Astrocyte of the cerebellum (primary cell): Measurements from ENCODE around the gene FAM53B.

Experiments used
- DNase-seq: peaks from one replicate; pipeline ENCODE4 v3.0.0-alpha.2; 2011; ENCODE audit warnings: low read depth
- H3K4me3 ChIP-seq: 2 replicates; pipeline ENCODE4 v1.5.1; 2011; ENCODE audit warnings: mild to moderate bottlenecking, low read depth, low read length, moderate library complexity
- in situ Hi-C: cut with HindIII; loops from 2 replicates; pipeline ENCODE4 v1.10.0; 2017; ENCODE audit warnings: low sequenced_read_pairs
- TF ChIP-seq, protein P1 (sequence below): IDR thresholded peaks from 2 replicates; pipeline ENCODE4 v1.5.1; 2012; ENCODE audit warnings: low read length, low read depth, moderate library complexity, mild to moderate bottlenecking; ENCODE audit errors: missing control alignments

FAM53B gene

DNA sequence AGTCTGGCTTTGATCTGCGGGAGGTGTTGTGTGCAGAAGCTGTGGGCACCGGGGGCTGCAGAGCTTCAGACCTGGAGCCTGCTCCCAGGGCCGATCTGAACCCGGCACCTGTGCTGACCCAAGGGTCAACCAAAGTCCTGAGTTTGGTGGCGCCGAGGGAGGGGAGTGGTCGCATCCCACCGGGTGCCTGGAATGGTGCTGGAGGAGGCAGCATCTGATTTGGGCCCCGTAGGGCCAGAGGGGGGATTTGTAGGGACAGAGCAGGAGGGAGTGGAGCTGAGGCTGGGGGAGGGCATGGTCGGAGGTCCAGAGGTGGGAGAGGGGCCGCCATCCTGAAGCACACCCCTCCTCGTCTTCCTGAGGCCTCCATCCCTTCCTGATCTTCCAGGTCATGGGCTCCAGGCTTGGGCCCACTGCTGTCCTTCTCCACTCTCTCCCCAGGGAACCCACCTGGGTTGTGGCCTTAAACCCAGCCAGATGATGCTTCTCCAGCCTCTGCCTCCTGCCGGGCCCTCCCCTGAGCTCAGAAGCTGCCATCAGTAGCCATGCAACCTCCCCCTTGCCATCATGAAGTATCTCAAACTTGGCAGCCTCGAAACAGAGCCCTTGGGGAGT lies 169.6 kb downstream of the FAM53B start:
- H3K4me3 ChIP-seq: no peak overlapping the region
- in situ Hi-C loops: no loop called here
- TF ChIP-seq, protein P1, sequence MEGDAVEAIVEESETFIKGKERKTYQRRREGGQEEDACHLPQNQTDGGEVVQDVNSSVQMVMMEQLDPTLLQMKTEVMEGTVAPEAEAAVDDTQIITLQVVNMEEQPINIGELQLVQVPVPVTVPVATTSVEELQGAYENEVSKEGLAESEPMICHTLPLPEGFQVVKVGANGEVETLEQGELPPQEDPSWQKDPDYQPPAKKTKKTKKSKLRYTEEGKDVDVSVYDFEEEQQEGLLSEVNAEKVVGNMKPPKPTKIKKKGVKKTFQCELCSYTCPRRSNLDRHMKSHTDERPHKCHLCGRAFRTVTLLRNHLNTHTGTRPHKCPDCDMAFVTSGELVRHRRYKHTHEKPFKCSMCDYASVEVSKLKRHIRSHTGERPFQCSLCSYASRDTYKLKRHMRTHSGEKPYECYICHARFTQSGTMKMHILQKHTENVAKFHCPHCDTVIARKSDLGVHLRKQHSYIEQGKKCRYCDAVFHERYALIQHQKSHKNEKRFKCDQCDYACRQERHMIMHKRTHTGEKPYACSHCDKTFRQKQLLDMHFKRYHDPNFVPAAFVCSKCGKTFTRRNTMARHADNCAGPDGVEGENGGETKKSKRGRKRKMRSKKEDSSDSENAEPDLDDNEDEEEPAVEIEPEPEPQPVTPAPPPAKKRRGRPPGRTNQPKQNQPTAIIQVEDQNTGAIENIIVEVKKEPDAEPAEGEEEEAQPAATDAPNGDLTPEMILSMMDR: no peak

DNA sequence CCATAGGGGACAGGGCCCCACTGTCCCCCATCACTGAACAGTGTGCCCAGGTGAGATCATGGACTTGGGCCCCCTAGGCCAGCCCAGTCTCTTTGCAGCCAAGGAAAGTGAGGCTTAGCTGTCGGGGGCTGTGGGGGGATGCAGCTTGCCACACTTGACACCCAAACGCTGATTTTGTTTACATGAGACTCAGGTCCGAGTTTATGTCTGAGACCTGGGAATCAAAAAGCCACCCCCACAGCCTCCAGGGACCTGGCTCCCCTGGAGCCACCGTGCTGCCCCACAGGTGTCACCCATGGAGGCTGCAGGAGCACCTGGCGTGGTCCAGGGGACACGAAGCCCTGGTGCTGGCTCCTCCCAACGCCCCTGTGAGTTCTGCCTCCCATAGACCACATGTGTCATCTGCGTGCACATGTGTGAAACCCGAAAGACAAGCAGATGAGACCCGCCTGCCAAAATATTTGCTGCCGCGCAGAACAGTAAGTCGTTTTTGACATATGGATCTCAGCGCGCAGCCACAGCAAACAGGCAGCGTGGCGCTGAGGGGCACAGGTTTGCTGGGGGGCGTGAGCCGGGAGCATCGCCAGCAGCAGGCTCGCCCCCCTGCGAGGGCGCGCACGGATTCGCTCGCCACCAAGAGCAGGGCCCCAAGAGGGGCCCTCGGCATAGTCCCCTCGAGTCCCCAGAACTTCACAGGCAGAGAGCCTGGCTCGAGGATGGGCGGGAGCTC lies 170.3 kb downstream of the FAM53B start:
- in situ Hi-C loops: no loop called here
- H3K4me3 ChIP-seq: no peak overlapping the region
- no peak for DNase-seq
- TF ChIP-seq, protein P1: no peak

More for the DNA sequence above, 169.6 kb downstream of the FAM53B start:
- no peak for DNase-seq

DNA sequence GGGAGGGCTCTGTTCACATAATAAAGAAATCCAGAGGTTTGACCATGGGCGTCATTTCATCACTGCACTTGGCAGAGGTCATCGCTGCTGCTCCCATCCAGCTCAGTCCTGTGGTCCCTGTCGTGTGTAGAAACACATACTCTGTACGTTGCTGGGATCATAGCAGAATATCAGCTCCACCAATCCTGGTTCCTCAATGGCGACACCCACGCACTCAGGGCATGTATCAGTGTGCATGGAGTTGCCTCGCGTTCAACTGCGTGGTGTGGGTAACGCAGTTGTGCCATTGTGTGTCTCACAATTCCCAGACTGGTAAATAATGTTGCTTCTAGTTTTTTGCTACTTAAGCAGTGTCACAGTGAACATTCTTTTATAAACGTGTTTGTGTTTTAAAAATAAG lies 171.4 kb downstream of the FAM53B start:
- DNase-seq: no peak
- TF ChIP-seq, protein P1: no peak
- in situ Hi-C loops: no loop called here
- no peak overlapping the region for H3K4me3 ChIP-seq

DNA sequence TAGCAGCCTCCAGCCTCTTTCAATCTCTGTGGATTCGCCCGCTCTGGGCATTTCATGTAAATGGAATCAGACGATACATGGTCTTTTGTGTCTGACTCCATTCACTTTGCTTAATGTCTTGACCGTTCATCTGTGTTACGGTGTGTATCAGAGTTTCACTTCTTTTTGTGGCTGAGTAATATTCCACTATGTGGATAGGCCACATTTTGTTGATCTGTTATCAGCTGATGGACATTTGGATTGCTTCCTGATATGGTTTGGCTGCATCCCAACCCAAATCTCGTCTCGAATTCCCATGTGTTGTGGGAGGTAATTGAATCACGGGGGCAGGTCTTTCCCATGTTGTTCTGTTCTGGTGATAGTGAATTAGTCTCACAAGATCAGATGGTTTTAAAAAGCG lies 173.5 kb downstream of the FAM53B start:
- DNase-seq: no peak
- no peak overlapping the region for H3K4me3 ChIP-seq
- in situ Hi-C loops: no loop called here
- TF ChIP-seq, protein P1: no peak

DNA sequence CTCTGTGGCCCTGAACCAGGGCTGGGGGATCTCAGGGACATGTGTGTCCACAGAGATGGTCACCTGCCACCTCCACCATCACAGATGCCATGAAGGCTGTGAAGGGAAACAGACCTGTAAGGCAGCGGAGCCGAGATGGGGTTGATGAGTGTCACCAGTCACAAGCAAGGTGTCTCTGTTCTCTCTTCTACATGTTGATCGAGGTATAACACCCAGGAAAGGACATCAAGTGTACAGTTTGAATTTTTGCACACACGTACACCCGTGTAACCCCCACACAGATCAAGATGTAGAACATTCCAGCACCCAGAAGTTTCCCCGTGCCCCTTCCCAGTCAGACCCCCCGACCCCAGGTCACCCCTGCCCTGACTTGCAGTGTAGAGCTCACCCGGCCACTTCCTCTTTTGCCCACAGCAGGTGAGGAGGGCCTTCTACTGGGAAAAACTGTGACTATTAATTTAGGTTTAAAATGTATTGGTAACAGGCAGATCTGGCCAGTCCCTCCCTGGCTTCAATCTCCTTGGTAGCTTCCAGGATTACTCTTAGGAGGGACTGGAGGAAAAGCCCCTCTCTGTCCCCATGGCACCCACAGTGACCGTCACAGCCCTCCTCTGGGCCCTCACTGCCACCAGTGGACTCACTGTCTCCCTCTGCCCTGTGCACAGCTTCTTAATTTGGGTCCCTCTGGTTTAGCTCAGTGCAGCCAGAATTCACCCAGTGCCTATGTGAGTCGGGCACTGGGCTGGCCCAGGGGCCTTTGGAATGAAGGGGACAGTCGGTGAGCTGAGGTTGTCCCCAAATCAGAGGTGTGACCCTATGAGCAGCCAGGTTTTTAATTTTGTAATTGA lies 174.3 kb downstream of the FAM53B start:
- no peak for DNase-seq
- H3K4me3 ChIP-seq: no peak overlapping the region
- in situ Hi-C loops: no loop called here
- TF ChIP-seq, protein P1: no peak
